ENCODE measurements around the gene CCDC102A. TPM values are rescaled to one million over a fixed set of nuclear protein-coding genes. Genes with fewer than 3 reads are reported as not detected.

Gene CCDC102A
- total and polyA plus RNA-seq, 4 donors: 12.9 to 21.9 (median 14.7) TPM

GRCh38 chr16:57537194-57537505, 779 bp upstream of the CCDC102A start:
- ATAC-seq (ENCODE audit: low FRiP score): no peak
- Histone ChIP-seq H3K36me3 (ENCODE audit: control insufficient read depth in 1 of 2, insufficient read depth in 2 of 2, low read length in 1 of 2) (no peaks in the 10 kb centered on the region), H3K27me3 (ENCODE audit: control insufficient read depth in 1 of 2, insufficient read depth in 2 of 2, low read length in 1 of 2) (no peaks in the 10 kb centered on the region), H3K9me3 (ENCODE audit: control insufficient read depth, low read length) (no peaks in the 10 kb centered on the region), H3K4me3 (ENCODE audit: low read length in 2 of 2) (peak overlapping the region in 1 of 2 donors; percentile 90), H3K4me1 (ENCODE audit: control insufficient read depth in 1 of 2, insufficient read depth in 2 of 2, low read length in 2 of 2) (no peaks in the 10 kb centered on the region), H3K27ac (ENCODE audit: low read depth in 1 of 2, low read length in 2 of 2) (no peak overlapping the region)
- 26 to 39% methylated on average over 8 of the region's 8 CpGs for WGBS, 2 donors
- DNase-seq: no peak
- intact Hi-C loops (cut with DNase I): no loop called here

- Histone ChIP-seq H3K9me3 (ENCODE audit: control insufficient read depth, low read length) (no peaks in the 10 kb centered on the region), H3K4me1 (ENCODE audit: control insufficient read depth in 1 of 2, insufficient read depth in 2 of 2, low read length in 2 of 2) (no peaks in the 10 kb centered on the region), H3K4me3 (ENCODE audit: low read length in 2 of 2) (peak overlapping the region; percentile 75 to 90), H3K36me3 (ENCODE audit: control insufficient read depth in 1 of 2, insufficient read depth in 2 of 2, low read length in 1 of 2) (no peaks in the 10 kb centered on the region), H3K27ac (ENCODE audit: low read depth in 1 of 2, low read length in 2 of 2) (peak overlapping the region in 1 of 2 donors; percentile 85), H3K27me3 (ENCODE audit: control insufficient read depth in 1 of 2, insufficient read depth in 2 of 2, low read length in 1 of 2) (no peaks in the 10 kb centered on the region)
- peak; percentile 95 for ATAC-seq (ENCODE audit: low FRiP score)
- DNase-seq: peak; percentile 95 to 98
- intact Hi-C loops (cut with DNase I): no loop called here
- 0 to 1% methylated on average over 23 to 50 of the region's 50 CpGs for WGBS, 2 donors
Observed at GRCh38 chr16:57535680-57536305, 578 bp downstream of the CCDC102A start.

GRCh38 chr16:57534881-57535658, 1.3 kb downstream of the CCDC102A start:
- ATAC-seq (ENCODE audit: low FRiP score): no peak
- intact Hi-C loops (cut with DNase I): no loop called here
- Histone ChIP-seq H3K27ac (ENCODE audit: low read depth in 1 of 2, low read length in 2 of 2) (peak overlapping the region in 1 of 2 donors; percentile 2), H3K36me3 (ENCODE audit: control insufficient read depth in 1 of 2, insufficient read depth in 2 of 2, low read length in 1 of 2) (no peaks in the 10 kb centered on the region), H3K4me1 (ENCODE audit: control insufficient read depth in 1 of 2, insufficient read depth in 2 of 2, low read length in 2 of 2) (no peaks in the 10 kb centered on the region), H3K4me3 (ENCODE audit: low read length in 2 of 2) (peak overlapping the region; percentile 27 to 30), H3K9me3 (ENCODE audit: control insufficient read depth, low read length) (no peaks in the 10 kb centered on the region), H3K27me3 (ENCODE audit: control insufficient read depth in 1 of 2, insufficient read depth in 2 of 2, low read length in 1 of 2) (no peaks in the 10 kb centered on the region)
- WGBS, 2 donors: 29 to 31% methylated on average over 13 of the region's 13 CpGs
- peak in 1 of 2 donors; percentile 77 for DNase-seq

- intact Hi-C loops (cut with DNase I): no loop called here
- H3K36me3 ChIP-seq (ENCODE audit: control insufficient read depth in 1 of 2, insufficient read depth in 2 of 2, low read length in 1 of 2): no peaks in the 10 kb centered on the region
- peak in 1 of 2 donors; percentile 55 for DNase-seq
- H3K4me1 ChIP-seq (ENCODE audit: control insufficient read depth in 1 of 2, insufficient read depth in 2 of 2, low read length in 2 of 2): no peaks in the 10 kb centered on the region
- no peaks in the 10 kb centered on the region for H3K9me3 ChIP-seq (ENCODE audit: control insufficient read depth, low read length)
- no peak overlapping the region for H3K4me3 ChIP-seq (ENCODE audit: low read length in 2 of 2)
- WGBS, 2 donors: 94 to 97% methylated on average over 7 of the region's 7 CpGs
- H3K27ac ChIP-seq (ENCODE audit: low read depth in 1 of 2, low read length in 2 of 2): no peak overlapping the region
- no peak for ATAC-seq (ENCODE audit: low FRiP score)
- no peaks in the 10 kb centered on the region for H3K27me3 ChIP-seq (ENCODE audit: control insufficient read depth in 1 of 2, insufficient read depth in 2 of 2, low read length in 1 of 2)
Observed at GRCh38 chr16:57534337-57534880, 2.0 kb downstream of the CCDC102A start.

- intact Hi-C loops (cut with DNase I): no loop called here
- Histone ChIP-seq H3K9me3 (ENCODE audit: control insufficient read depth, low read length) (no peaks in the 10 kb centered on the region), H3K27me3 (ENCODE audit: control insufficient read depth in 1 of 2, insufficient read depth in 2 of 2, low read length in 1 of 2) (no peaks in the 10 kb centered on the region), H3K4me1 (ENCODE audit: control insufficient read depth in 1 of 2, insufficient read depth in 2 of 2, low read length in 2 of 2) (no peaks in the 10 kb centered on the region), H3K27ac (ENCODE audit: low read depth in 1 of 2, low read length in 2 of 2) (no peak overlapping the region), H3K36me3 (ENCODE audit: control insufficient read depth in 1 of 2, insufficient read depth in 2 of 2, low read length in 1 of 2) (no peaks in the 10 kb centered on the region), H3K4me3 (ENCODE audit: low read length in 2 of 2) (no peak overlapping the region)
- ATAC-seq (ENCODE audit: low FRiP score): no peak
- peak; percentile 69 to 77 for DNase-seq
- 31 to 39% methylated on average over 19 of the region's 19 CpGs for WGBS, 2 donors
Observed at GRCh38 chr16:57533431-57534336, 2.7 kb downstream of the CCDC102A start.

- intact Hi-C loops (cut with DNase I): no loop called here
- Histone ChIP-seq H3K4me1 (ENCODE audit: control insufficient read depth in 1 of 2, insufficient read depth in 2 of 2, low read length in 2 of 2) (no peaks in the 10 kb centered on the region), H3K4me3 (ENCODE audit: low read length in 2 of 2) (no peak overlapping the region), H3K27me3 (ENCODE audit: control insufficient read depth in 1 of 2, insufficient read depth in 2 of 2, low read length in 1 of 2) (no peaks in the 10 kb centered on the region), H3K9me3 (ENCODE audit: control insufficient read depth, low read length) (no peaks in the 10 kb centered on the region), H3K36me3 (ENCODE audit: control insufficient read depth in 1 of 2, insufficient read depth in 2 of 2, low read length in 1 of 2) (no peaks in the 10 kb centered on the region), H3K27ac (ENCODE audit: low read depth in 1 of 2, low read length in 2 of 2) (no peak overlapping the region)
- DNase-seq (peak in 1 of 2 donors; percentile 61), ATAC-seq (ENCODE audit: low FRiP score) (no peak)
- WGBS, 2 donors: 71 to 78% methylated on average over 7 of the region's 7 CpGs
Observed at GRCh38 chr16:57532266-57532625, 4.1 kb downstream of the CCDC102A start.

- intact Hi-C loops (cut with DNase I): no loop called here
- no peak overlapping the region for H3K4me3 ChIP-seq (ENCODE audit: low read length in 2 of 2)
- no peaks in the 10 kb centered on the region for H3K27me3 ChIP-seq (ENCODE audit: control insufficient read depth in 1 of 2, insufficient read depth in 2 of 2, low read length in 1 of 2)
- H3K4me1 ChIP-seq (ENCODE audit: control insufficient read depth in 1 of 2, insufficient read depth in 2 of 2, low read length in 2 of 2): no peaks in the 10 kb centered on the region
- DNase-seq: peak in 1 of 2 donors; percentile 42
- H3K36me3 ChIP-seq (ENCODE audit: control insufficient read depth in 1 of 2, insufficient read depth in 2 of 2, low read length in 1 of 2): no peaks in the 10 kb centered on the region
- 82 to 84% methylated on average over 8 of the region's 8 CpGs for WGBS, 2 donors
- no peak for ATAC-seq (ENCODE audit: low FRiP score)
- no peaks in the 10 kb centered on the region for H3K9me3 ChIP-seq (ENCODE audit: control insufficient read depth, low read length)
- H3K27ac ChIP-seq (ENCODE audit: low read depth in 1 of 2, low read length in 2 of 2): no peak overlapping the region
Observed at GRCh38 chr16:57531635-57532265, 4.6 kb downstream of the CCDC102A start.

GRCh38 chr16:57531253-57531575, 5.2 kb downstream of the CCDC102A start:
- H3K4me3 ChIP-seq (ENCODE audit: low read length in 2 of 2): no peak overlapping the region
- no peaks in the 10 kb centered on the region for H3K36me3 ChIP-seq (ENCODE audit: control insufficient read depth in 1 of 2, insufficient read depth in 2 of 2, low read length in 1 of 2)
- no peaks in the 10 kb centered on the region for H3K9me3 ChIP-seq (ENCODE audit: control insufficient read depth, low read length)
- intact Hi-C loops (cut with DNase I): no loop called here
- no peak for ATAC-seq (ENCODE audit: low FRiP score)
- no peaks in the 10 kb centered on the region for H3K27me3 ChIP-seq (ENCODE audit: control insufficient read depth in 1 of 2, insufficient read depth in 2 of 2, low read length in 1 of 2)
- 78 to 84% methylated on average over 3 of the region's 3 CpGs for WGBS, 2 donors
- H3K4me1 ChIP-seq (ENCODE audit: control insufficient read depth in 1 of 2, insufficient read depth in 2 of 2, low read length in 2 of 2): no peaks in the 10 kb centered on the region
- DNase-seq: no peak
- no peak overlapping the region for H3K27ac ChIP-seq (ENCODE audit: low read depth in 1 of 2, low read length in 2 of 2)
